Large intestine (tissue), 3 donors: ENCODE results near the gene FH. TPM values are rescaled to one million over a fixed set of nuclear protein-coding genes. Genes with fewer than 3 reads are reported as not detected.

Source experiments
- DNase-seq, 2 donors: peaks; one replicate each; pipeline versions ENCODE4 v3.0.0 to v3.0.0-alpha.2; 2013
- H3K27ac ChIP-seq: one replicate; pipeline ENCODE4 v1.5.1; 2013; ENCODE audit warnings: low read length
- H3K27me3 ChIP-seq: 2 replicates; pipeline ENCODE4 v1.6.1; 2013; ENCODE audit warnings: low read length; ENCODE audit not compliant: control insufficient read depth, insufficient read depth
- H3K36me3 ChIP-seq: 2 replicates; pipeline ENCODE4 v1.6.1; 2013; ENCODE audit warnings: low read length; ENCODE audit not compliant: control insufficient read depth, insufficient read depth
- H3K4me1 ChIP-seq: one replicate; pipeline ENCODE4 v1.6.1; 2013; ENCODE audit warnings: low read length; ENCODE audit not compliant: control insufficient read depth, insufficient read depth
- H3K4me3 ChIP-seq: one replicate; pipeline ENCODE4 v1.5.1; 2013; ENCODE audit warnings: low read length
- H3K9me3 ChIP-seq: one replicate; pipeline ENCODE4 v1.6.1; 2013; ENCODE audit warnings: mild to moderate bottlenecking, low read depth, low read length, moderate library complexity; ENCODE audit not compliant: control insufficient read depth
- WGBS: methylation state at CpG from one replicate; pipeline ENCODE4 v1.1.5; 2013; ENCODE audit warnings: low lambda C conversion rate; ENCODE audit not compliant: insufficient coverage; 5-methylcytosine and 5-hydroxymethylcytosine counted together
- polyA plus RNA-seq: library from polyadenylated mRNA; unstranded; fragments of 120-200 nt; gene quantifications from one replicate; pipeline ENCODE4 v1.2.1, GENCODE V29; 2013

The FH gene
- polyA plus RNA-seq, 1 donor, result 69.5 TPM

- H3K27ac ChIP-seq, result no peak overlapping the region
- H3K9me3 ChIP-seq, result no peaks in the 10 kb centered on the region
- H3K27me3 ChIP-seq, result no peaks in the 10 kb centered on the region
- WGBS, result no CpG with 5 or more reads among the region's 6 CpGs
- no peak for DNase-seq
- no peak overlapping the region for H3K4me3 ChIP-seq
- H3K36me3 ChIP-seq, result no peaks in the 10 kb centered on the region
- no peaks in the 10 kb centered on the region for H3K4me1 ChIP-seq
Observed at GRCh38 chr1:241460098-241460873, 59.3 kb downstream of the FH start.

- Histone ChIP-seq H3K4me1 (no peaks in the 10 kb centered on the region), H3K9me3 (no peaks in the 10 kb centered on the region), H3K36me3 (no peaks in the 10 kb centered on the region), H3K4me3 (no peak overlapping the region), H3K27me3 (no peaks in the 10 kb centered on the region), H3K27ac (no peak overlapping the region)
- DNase-seq, result no peak
- 0% methylated on average over 1 of the region's 2 CpGs for WGBS
Observed at GRCh38 chr1:241459186-241459802, 60.3 kb downstream of the FH start.

GRCh38 chr1:241457421-241457820 is 62.1 kb downstream of the FH start:
- H3K36me3 ChIP-seq, result no peaks in the 10 kb centered on the region
- H3K27me3 ChIP-seq, result no peaks in the 10 kb centered on the region
- H3K4me1 ChIP-seq, result no peaks in the 10 kb centered on the region
- H3K9me3 ChIP-seq, result no peaks in the 10 kb centered on the region
- DNase-seq, result no peak
- no peak overlapping the region for H3K4me3 ChIP-seq
- H3K27ac ChIP-seq, result no peak overlapping the region

GRCh38 chr1:241456743-241457142 is 62.8 kb downstream of the FH start:
- no peak overlapping the region for H3K27ac ChIP-seq
- H3K27me3 ChIP-seq, result no peaks in the 10 kb centered on the region
- H3K36me3 ChIP-seq, result no peaks in the 10 kb centered on the region
- DNase-seq, result no peak
- H3K4me1 ChIP-seq, result no peaks in the 10 kb centered on the region
- no peaks in the 10 kb centered on the region for H3K9me3 ChIP-seq
- H3K4me3 ChIP-seq, result no peak overlapping the region
- 92% methylated on average over 1 of the region's 1 CpG for WGBS

GRCh38 chr1:241453732-241454131 is 65.8 kb downstream of the FH start:
- no peak overlapping the region for H3K27ac ChIP-seq
- H3K4me3 ChIP-seq, result no peak overlapping the region
- no peaks in the 10 kb centered on the region for H3K36me3 ChIP-seq
- no peak for DNase-seq
- H3K9me3 ChIP-seq, result no peaks in the 10 kb centered on the region
- H3K4me1 ChIP-seq, result no peaks in the 10 kb centered on the region
- no peaks in the 10 kb centered on the region for H3K27me3 ChIP-seq
- WGBS, result no CpG with 5 or more reads among the region's 1 CpG

- H3K9me3 ChIP-seq, result no peaks in the 10 kb centered on the region
- H3K27ac ChIP-seq, result no peak overlapping the region
- no peaks in the 10 kb centered on the region for H3K36me3 ChIP-seq
- no peak overlapping the region for H3K4me3 ChIP-seq
- no peaks in the 10 kb centered on the region for H3K4me1 ChIP-seq
- DNase-seq, result no peak
- no peaks in the 10 kb centered on the region for H3K27me3 ChIP-seq
- no CpG with 5 or more reads among the region's 4 CpGs for WGBS
Observed at GRCh38 chr1:241451956-241452355, 67.6 kb downstream of the FH start.

Other genes starting within 250 kb of the FH start
- gene RGS7, start 162.6 kb downstream of the FH start, polyA plus RNA-seq, result 2.1 TPM
- 0.55 TPM for gene KMO, start 12.6 kb upstream of the FH start, polyA plus RNA-seq
- 14.9 TPM for gene CHML, start 120.6 kb upstream of the FH start, polyA plus RNA-seq
- gene OPN3, start 120.6 kb upstream of the FH start, polyA plus RNA-seq, result 15.2 TPM
- 0.03 TPM for gene WDR64, start 132.5 kb upstream of the FH start, polyA plus RNA-seq